22Rv1 (cell line): Measurements from ENCODE around the gene BHLHE23.

Source experiments
- H3K27ac ChIP-seq: fragments of 450-650 bp; 2 replicates; pipeline ENCODE4 v1.5.1; 2017
- ZFX ChIP-seq: fragments of 450-650 bp; IDR thresholded peaks from 2 replicates; pipeline ENCODE4 v1.6.1; 2017; ENCODE audit warnings: antibody characterized with exemption, borderline replicate concordance
- TF ChIP-seq, protein P1 (sequence below): fragments of 450-650 bp; IDR thresholded peaks from 2 replicates; pipeline ENCODE4 v1.5.1; 2017; ENCODE audit warnings: mild to moderate bottlenecking

Gene BHLHE23

GRCh38 chr20:62997417-62998035 is 9.2 kb downstream of the BHLHE23 start:
- TF ChIP-seq ZFX, result no peak
- TF ChIP-seq, protein P1, sequence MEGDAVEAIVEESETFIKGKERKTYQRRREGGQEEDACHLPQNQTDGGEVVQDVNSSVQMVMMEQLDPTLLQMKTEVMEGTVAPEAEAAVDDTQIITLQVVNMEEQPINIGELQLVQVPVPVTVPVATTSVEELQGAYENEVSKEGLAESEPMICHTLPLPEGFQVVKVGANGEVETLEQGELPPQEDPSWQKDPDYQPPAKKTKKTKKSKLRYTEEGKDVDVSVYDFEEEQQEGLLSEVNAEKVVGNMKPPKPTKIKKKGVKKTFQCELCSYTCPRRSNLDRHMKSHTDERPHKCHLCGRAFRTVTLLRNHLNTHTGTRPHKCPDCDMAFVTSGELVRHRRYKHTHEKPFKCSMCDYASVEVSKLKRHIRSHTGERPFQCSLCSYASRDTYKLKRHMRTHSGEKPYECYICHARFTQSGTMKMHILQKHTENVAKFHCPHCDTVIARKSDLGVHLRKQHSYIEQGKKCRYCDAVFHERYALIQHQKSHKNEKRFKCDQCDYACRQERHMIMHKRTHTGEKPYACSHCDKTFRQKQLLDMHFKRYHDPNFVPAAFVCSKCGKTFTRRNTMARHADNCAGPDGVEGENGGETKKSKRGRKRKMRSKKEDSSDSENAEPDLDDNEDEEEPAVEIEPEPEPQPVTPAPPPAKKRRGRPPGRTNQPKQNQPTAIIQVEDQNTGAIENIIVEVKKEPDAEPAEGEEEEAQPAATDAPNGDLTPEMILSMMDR, result no peak
- no peak overlapping the region for H3K27ac ChIP-seq

DNA sequence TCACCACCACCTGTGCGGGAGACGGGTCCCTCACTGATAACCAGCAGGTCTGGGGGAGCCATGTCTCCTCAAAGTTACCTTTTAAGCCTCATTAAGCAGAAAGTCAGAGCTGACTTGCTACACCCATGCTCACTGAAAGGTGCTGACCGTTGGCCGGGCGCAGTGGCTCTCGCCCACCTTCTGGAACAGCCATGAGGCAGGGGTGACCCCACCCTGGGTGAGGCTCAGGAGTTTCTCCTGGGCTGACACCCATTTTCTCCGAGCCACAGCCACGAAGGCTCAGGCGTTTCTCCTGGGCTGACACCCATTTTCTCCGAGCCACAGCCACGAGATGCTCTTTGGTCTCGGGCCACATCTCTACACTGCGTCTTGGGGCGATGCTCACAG is 10.2 kb downstream of the BHLHE23 start:
- TF ChIP-seq, protein P1, result no peak
- no peak for TF ChIP-seq ZFX
- no peak overlapping the region for H3K27ac ChIP-seq

DNA sequence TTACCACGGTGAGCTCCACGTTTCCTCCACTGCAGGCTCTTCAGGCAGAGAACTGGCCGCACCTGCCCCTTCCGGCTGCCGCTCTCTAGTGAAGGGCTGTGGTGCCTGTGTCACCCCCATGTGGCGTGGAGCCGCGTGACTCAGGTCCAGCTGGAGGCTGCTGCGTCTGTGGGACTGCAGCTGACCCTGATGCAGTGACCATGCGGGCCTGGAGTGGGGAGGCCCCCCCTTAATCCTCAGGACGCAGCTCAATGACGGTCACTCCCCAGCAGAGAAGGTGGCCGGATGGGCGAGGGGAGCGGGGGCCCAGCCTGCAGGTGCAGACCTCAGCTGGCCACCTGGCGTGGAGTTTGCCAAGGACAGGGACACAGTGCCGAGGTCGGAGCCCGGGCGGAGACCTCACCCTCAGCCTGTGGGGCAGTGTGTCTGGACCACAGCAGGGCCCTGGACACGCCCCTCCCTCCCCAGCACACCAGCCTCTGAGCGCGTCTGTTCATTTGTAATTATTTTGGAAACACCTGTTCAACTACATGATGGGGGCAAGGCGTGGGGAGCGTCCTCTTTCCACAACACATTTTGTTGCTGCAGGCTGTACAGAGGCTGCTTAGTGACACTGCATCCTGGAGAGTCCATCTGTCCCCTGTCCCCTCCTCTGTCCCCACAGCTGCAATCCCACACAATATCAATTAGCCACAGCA is 10.7 kb downstream of the BHLHE23 start:
- TF ChIP-seq, protein P1, result no peak
- TF ChIP-seq ZFX, result no peak
- H3K27ac ChIP-seq, result no peak overlapping the region

DNA sequence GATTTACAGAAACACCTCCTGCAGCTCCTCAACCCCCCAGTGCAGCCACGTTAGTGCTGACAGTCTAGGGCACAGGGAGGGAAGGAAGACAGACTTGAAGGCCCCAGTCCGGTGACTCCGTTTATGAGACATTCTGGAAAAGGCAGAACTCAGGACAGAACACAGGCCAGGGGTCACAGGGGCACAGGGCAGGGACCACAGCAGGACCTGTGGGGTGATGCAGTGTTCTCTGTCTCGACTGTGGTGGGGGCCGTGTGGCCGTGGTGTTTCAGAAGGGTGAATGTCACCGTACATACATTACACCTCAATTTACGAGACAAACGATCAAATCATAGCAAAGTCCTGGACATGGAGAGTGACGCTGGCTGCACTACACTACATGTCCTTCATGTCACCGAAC is 11.3 kb downstream of the BHLHE23 start:
- TF ChIP-seq, protein P1, result no peak
- no peak for TF ChIP-seq ZFX
- no peak overlapping the region for H3K27ac ChIP-seq

- H3K27ac ChIP-seq, result no peak overlapping the region
- no peak for TF ChIP-seq ZFX
- TF ChIP-seq, protein P1, result no peak
Observed at GRCh38 chr20:62994869-62995281, 11.9 kb downstream of the BHLHE23 start.

DNA sequence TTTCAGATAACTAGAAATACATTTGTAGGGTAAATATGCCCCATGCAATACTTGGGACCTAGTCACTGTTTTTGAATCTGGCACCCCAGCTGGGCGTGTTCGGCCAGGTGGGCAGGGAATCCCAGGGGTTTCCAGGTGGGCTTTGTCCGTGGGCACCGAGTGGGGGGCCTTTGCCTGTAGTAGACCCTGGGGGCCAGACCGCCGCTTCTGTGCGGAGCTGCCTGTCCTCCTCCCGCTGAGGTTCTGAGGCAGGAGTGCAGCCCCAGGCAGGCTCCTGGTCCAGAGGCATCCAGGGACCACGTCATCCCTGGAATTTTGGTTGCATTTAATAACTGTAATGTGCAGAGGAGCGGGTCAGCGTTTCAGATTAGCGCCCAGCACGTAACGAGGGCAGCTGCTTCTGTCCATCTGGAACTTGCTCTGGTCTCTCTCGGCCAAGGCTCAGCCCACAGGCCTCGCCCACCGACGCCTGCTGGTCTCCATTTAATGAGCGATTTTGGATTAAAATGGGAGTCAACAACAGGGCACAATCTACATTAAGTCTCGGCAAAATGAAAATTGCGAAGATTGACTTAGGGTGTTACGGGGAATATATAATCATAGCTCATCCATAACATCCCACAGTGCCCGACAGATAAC is 12.8 kb downstream of the BHLHE23 start:
- H3K27ac ChIP-seq, result no peak overlapping the region
- no peak for TF ChIP-seq ZFX
- TF ChIP-seq, protein P1, result no peak

DNA sequence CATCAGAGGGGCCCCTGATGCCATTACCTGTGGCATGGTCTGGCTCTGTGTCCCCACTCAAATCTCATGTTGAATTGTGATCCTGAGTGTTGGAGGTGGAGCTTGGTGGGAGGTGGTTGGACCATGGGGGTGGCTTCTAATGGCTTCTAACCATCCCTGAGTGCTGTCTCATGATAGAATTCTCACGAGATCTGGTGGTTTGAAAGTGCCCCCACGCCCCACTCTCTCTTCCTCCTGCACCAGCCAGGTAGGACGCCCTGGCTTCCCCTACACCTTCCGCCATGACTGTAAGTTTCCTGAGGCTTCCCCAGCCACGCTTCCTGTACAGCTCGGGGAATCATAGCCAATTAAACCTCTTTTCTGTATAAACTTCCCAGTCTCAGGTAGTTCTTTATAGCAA is 14.9 kb downstream of the BHLHE23 start:
- TF ChIP-seq, protein P1, result no peak
- TF ChIP-seq ZFX, result no peak
- no peak overlapping the region for H3K27ac ChIP-seq
